ENCODE results near the gene CALHM6. TPM values are rescaled to one million over a fixed set of nuclear protein-coding genes. Genes with fewer than 3 reads are reported as not detected.

The CALHM6 gene
- total and polyA plus RNA-seq, 4 donors, result 2.0 to 22.4 (median 6.2) TPM

DNA sequence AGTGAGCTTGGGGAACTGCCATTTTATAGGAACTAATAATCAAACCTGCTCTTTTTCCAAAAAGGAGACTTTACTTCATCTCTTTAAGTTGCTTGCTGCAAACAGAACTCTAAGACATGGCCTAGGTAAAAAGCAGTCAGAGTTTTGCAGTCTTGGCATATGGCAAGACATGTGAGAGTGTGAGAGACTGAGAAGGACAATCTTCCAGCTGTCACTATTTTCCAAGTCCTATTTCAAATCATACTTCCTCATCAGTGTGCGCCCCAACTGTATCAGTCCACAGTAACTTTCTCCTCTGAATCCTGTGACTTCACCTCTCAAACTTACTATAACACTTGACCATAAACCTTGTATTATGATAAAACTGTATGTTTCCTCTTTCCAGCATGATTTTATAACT is 10.4 kb downstream of the CALHM6 start:
- DNase-seq (ENCODE audit: low spot score), result no peak
- TF ChIP-seq EGR1 (IDR thresholded peaks at IDR 0.05; ENCODE audit: low read depth in 2 of 2), result no peak
- no peak for TF ChIP-seq YY1 (IDR thresholded peaks at IDR 0.05)
- TF ChIP-seq SP1 (IDR thresholded peaks at IDR 0.05), result no peak
- TF ChIP-seq TAF1 (conservative IDR thresholded peaks at IDR 0.05), result no peak
- no peak for TF ChIP-seq RXRA (IDR thresholded peaks at IDR 0.05)
- TF ChIP-seq, protein P1, sequence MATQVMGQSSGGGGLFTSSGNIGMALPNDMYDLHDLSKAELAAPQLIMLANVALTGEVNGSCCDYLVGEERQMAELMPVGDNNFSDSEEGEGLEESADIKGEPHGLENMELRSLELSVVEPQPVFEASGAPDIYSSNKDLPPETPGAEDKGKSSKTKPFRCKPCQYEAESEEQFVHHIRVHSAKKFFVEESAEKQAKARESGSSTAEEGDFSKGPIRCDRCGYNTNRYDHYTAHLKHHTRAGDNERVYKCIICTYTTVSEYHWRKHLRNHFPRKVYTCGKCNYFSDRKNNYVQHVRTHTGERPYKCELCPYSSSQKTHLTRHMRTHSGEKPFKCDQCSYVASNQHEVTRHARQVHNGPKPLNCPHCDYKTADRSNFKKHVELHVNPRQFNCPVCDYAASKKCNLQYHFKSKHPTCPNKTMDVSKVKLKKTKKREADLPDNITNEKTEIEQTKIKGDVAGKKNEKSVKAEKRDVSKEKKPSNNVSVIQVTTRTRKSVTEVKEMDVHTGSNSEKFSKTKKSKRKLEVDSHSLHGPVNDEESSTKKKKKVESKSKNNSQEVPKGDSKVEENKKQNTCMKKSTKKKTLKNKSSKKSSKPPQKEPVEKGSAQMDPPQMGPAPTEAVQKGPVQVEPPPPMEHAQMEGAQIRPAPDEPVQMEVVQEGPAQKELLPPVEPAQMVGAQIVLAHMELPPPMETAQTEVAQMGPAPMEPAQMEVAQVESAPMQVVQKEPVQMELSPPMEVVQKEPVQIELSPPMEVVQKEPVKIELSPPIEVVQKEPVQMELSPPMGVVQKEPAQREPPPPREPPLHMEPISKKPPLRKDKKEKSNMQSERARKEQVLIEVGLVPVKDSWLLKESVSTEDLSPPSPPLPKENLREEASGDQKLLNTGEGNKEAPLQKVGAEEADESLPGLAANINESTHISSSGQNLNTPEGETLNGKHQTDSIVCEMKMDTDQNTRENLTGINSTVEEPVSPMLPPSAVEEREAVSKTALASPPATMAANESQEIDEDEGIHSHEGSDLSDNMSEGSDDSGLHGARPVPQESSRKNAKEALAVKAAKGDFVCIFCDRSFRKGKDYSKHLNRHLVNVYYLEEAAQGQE (IDR thresholded peaks at IDR 0.05), result no peak
- TF ChIP-seq, protein P2, sequence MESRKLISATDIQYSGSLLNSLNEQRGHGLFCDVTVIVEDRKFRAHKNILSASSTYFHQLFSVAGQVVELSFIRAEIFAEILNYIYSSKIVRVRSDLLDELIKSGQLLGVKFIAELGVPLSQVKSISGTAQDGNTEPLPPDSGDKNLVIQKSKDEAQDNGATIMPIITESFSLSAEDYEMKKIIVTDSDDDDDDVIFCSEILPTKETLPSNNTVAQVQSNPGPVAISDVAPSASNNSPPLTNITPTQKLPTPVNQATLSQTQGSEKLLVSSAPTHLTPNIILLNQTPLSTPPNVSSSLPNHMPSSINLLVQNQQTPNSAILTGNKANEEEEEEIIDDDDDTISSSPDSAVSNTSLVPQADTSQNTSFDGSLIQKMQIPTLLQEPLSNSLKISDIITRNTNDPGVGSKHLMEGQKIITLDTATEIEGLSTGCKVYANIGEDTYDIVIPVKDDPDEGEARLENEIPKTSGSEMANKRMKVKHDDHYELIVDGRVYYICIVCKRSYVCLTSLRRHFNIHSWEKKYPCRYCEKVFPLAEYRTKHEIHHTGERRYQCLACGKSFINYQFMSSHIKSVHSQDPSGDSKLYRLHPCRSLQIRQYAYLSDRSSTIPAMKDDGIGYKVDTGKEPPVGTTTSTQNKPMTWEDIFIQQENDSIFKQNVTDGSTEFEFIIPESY (IDR thresholded peaks at IDR 0.05), result no peak
- TF ChIP-seq HNF4G (IDR thresholded peaks at IDR 0.05), result no peak
- TF ChIP-seq, protein P3, sequence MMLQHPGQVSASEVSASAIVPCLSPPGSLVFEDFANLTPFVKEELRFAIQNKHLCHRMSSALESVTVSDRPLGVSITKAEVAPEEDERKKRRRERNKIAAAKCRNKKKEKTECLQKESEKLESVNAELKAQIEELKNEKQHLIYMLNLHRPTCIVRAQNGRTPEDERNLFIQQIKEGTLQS (IDR thresholded peaks at IDR 0.05), result no peak
- TF ChIP-seq HNF4A (conservative IDR thresholded peaks at IDR 0.05), result no peak
- no peak for TF ChIP-seq FOXA1 (IDR thresholded peaks at IDR 0.05)
- Histone ChIP-seq H3K36me3 (ENCODE audit: control insufficient read depth in 4 of 4, insufficient read depth in 3 of 4, low read depth in 1 of 4, low read length in 3 of 4) (no peaks in the 10 kb centered on the region), H3K9ac (ENCODE audit: low read depth in 1 of 2, low read length in 2 of 2) (no peak overlapping the region), H3K4me3 (ENCODE audit: low read depth in 1 of 3, low read length in 3 of 3) (no peak overlapping the region), H3K27me3 (ENCODE audit: control insufficient read depth in 4 of 4, insufficient read depth in 4 of 4, low read length in 3 of 4) (no peaks in the 10 kb centered on the region), H3K4me1 (ENCODE audit: control insufficient read depth in 4 of 4, insufficient read depth in 4 of 4, low read length in 3 of 4) (no peaks in the 10 kb centered on the region), H3K27ac (ENCODE audit: low read depth in 1 of 2, low read length in 2 of 2) (no peak overlapping the region), H3K9me3 (ENCODE audit: control insufficient read depth in 4 of 4, low read length in 3 of 4) (no peaks in the 10 kb centered on the region)
- WGBS, result 93% methylated on average over 1 of the region's 1 CpG

- Histone ChIP-seq H3K27me3 (ENCODE audit: control insufficient read depth in 4 of 4, insufficient read depth in 4 of 4, low read length in 3 of 4) (no peaks in the 10 kb centered on the region), H3K9me3 (ENCODE audit: control insufficient read depth in 4 of 4, low read length in 3 of 4) (no peaks in the 10 kb centered on the region), H3K27ac (ENCODE audit: low read depth in 1 of 2, low read length in 2 of 2) (no peak overlapping the region), H3K36me3 (ENCODE audit: control insufficient read depth in 4 of 4, insufficient read depth in 3 of 4, low read depth in 1 of 4, low read length in 3 of 4) (no peaks in the 10 kb centered on the region), H3K9ac (ENCODE audit: low read depth in 1 of 2, low read length in 2 of 2) (no peak overlapping the region), H3K4me1 (ENCODE audit: control insufficient read depth in 4 of 4, insufficient read depth in 4 of 4, low read length in 3 of 4) (no peaks in the 10 kb centered on the region), H3K4me3 (ENCODE audit: low read depth in 1 of 3, low read length in 3 of 3) (no peak overlapping the region)
- DNase-seq (ENCODE audit: low spot score), result no peak
- TF ChIP-seq NR2F2 (IDR thresholded peaks at IDR 0.05) (no peak), FOXA2 (IDR thresholded peaks at IDR 0.05) (no peak), HNF4A (conservative IDR thresholded peaks at IDR 0.05) (no peak), JUND (IDR thresholded peaks at IDR 0.05) (no peak), GABPA (IDR thresholded peaks at IDR 0.05 in 1 of 2, conservative IDR thresholded peaks at IDR 0.05 in 1 of 2) (no peak), TAF1 (conservative IDR thresholded peaks at IDR 0.05) (no peak), MAX (IDR thresholded peaks at IDR 0.05) (no peak), CTCF (IDR thresholded peaks at IDR 0.05; ENCODE audit: low read depth, low read length, missing input control) (no peak), EGR1 (IDR thresholded peaks at IDR 0.05; ENCODE audit: low read depth in 2 of 2) (no peak)
- TF ChIP-seq, protein P3 (IDR thresholded peaks at IDR 0.05), result no peak
- TF ChIP-seq, protein P2 (IDR thresholded peaks at IDR 0.05), result no peak
- WGBS, result 91% methylated on average over 3 of the region's 3 CpGs
These were observed 11.5 kb downstream of the CALHM6 start for GRCh38 chr6:116472706-116473105.

All from liver (tissue), 9 donors.